Prostate gland (tissue), 2 donors: ENCODE measurements around the gene CEMIP.

Experiments used
- POLR2A ChIP-seq: fragments of 450-650 bp; IDR thresholded peaks from one replicate; pipeline ENCODE4 v1.6.1; 2016; ENCODE audit warnings: antibody characterized with exemption, mild to moderate bottlenecking
- POLR2AphosphoS5 ChIP-seq: sonication (generic); formaldehyde crosslinking; IDR thresholded peaks from one replicate; pipeline ENCODE4 v1.6.1; 2017; ENCODE audit warnings: antibody characterized with exemption
- TF ChIP-seq, protein P1 (sequence below), 4 experiments: fragments of 200-600 bp in 2 of 4; fragments of 450-650 bp in 2 of 4; sonication (generic) in 2 of 4; IDR thresholded peaks; 1 replicate in 3 of 4; 2 replicates in 1 of 4; pipeline ENCODE4 v1.5.1; 2016 to 2019; ENCODE audit warnings: antibody characterized with exemption in 4 of 4, mild to moderate bottlenecking in 2 of 4, moderate library complexity in 2 of 4

DNA sequence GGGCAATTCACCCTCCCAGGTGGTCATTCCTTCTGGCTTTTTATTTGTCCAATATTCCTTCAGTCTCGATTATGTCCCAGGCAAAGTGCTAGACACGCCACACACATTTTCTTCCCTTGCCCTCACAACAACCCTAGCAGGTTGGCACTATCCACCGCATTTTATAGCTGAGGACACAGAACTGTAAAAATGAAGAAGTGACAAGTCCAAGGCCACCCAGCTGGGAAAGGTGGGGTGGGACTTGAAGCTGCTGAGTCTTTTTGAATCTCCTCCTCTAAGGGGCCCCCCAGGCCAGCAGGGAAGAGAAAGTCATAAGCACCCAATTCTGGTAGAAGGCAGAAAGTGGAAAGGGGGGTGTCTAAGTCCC is 60.6 kb downstream of the CEMIP start:
- TF ChIP-seq, protein P1, sequence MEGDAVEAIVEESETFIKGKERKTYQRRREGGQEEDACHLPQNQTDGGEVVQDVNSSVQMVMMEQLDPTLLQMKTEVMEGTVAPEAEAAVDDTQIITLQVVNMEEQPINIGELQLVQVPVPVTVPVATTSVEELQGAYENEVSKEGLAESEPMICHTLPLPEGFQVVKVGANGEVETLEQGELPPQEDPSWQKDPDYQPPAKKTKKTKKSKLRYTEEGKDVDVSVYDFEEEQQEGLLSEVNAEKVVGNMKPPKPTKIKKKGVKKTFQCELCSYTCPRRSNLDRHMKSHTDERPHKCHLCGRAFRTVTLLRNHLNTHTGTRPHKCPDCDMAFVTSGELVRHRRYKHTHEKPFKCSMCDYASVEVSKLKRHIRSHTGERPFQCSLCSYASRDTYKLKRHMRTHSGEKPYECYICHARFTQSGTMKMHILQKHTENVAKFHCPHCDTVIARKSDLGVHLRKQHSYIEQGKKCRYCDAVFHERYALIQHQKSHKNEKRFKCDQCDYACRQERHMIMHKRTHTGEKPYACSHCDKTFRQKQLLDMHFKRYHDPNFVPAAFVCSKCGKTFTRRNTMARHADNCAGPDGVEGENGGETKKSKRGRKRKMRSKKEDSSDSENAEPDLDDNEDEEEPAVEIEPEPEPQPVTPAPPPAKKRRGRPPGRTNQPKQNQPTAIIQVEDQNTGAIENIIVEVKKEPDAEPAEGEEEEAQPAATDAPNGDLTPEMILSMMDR (IDR thresholded peaks at IDR 0.05): no peak
- TF ChIP-seq POLR2A: no peak
- TF ChIP-seq POLR2AphosphoS5: no peak
